ENCODE data around the gene IGSF10. TPM values are rescaled to one million over a fixed set of nuclear protein-coding genes. Genes with fewer than 3 reads are reported as not detected.

IGSF10 gene
- total and polyA plus RNA-seq, 2 of the 13 experiments (the other 11 are each of a cell fraction or from before 2014, with no cell fraction given), result 0.16 TPM; not detected in 1

- TF ChIP-seq ZNF407 (CRISPR knock-in tag; IDR thresholded peaks at IDR 0.05; ENCODE audit: not compliant biosample characterization) (no peak), THRA (CRISPR knock-in tag; IDR thresholded peaks at IDR 0.05; ENCODE audit: borderline replicate concordance) (no peak), ZNF891 (CRISPR knock-in tag; IDR thresholded peaks at IDR 0.05) (no peak)
Observed at GRCh38 chr3:151434151-151434890, 26.5 kb downstream of the IGSF10 start (continued).

Measured in HepG2 (cell line).